NOMO-1 treated with dmso at 0.1 percent for 144 hours (cell line): ENCODE results near the gene FIGNL1.
"Not testable (repeated sequence)": the region's sequence is repeated elsewhere in the genome, so short reads cannot be mapped to it uniquely, and the experiment has no call there.

Source experiments
- DNase-seq: peaks from one replicate; lab custom pipeline; 2025; ENCODE audit not compliant: unreplicated experiment; lab: John Stamatoyannopoulos, UW

FIGNL1 gene

GRCh38 chr7:50472427-50472826, 22.3 kb upstream of the FIGNL1 start:
- no peak for DNase-seq

- no peak for DNase-seq
Observed at GRCh38 chr7:50471970-50472369, 21.8 kb upstream of the FIGNL1 start.

- no peak for DNase-seq
Observed at GRCh38 chr7:50470250-50471163, 20.4 kb upstream of the FIGNL1 start.

- no peak for DNase-seq
Observed at GRCh38 chr7:50469181-50469580, 19.0 kb upstream of the FIGNL1 start.

GRCh38 chr7:50467817-50468610, 17.9 kb upstream of the FIGNL1 start:
- peak; percentile 59 for DNase-seq

GRCh38 chr7:50466815-50467585, 16.9 kb upstream of the FIGNL1 start:
- DNase-seq, result no peak

GRCh38 chr7:50463035-50463434, 12.9 kb upstream of the FIGNL1 start:
- no peak for DNase-seq

GRCh38 chr7:50462361-50462760, 12.2 kb upstream of the FIGNL1 start:
- DNase-seq, result no peak

- DNase-seq, result no peak
Observed at GRCh38 chr7:50461695-50462094, 11.5 kb upstream of the FIGNL1 start.

- DNase-seq, result not testable (repeated sequence)
Observed at GRCh38 chr7:50459183-50459582, 9.0 kb upstream of the FIGNL1 start.

- not testable (repeated sequence) for DNase-seq
Observed at GRCh38 chr7:50458651-50459050, 8.5 kb upstream of the FIGNL1 start.

- no peak for DNase-seq
Observed at GRCh38 chr7:50456371-50457123, 6.4 kb upstream of the FIGNL1 start.

- no peak for DNase-seq
Observed at GRCh38 chr7:50455658-50456057, 5.5 kb upstream of the FIGNL1 start.

GRCh38 chr7:50454968-50455367, 4.8 kb upstream of the FIGNL1 start:
- no peak for DNase-seq

GRCh38 chr7:50450590-50451032, 461 bp upstream of the FIGNL1 start:
- no peak for DNase-seq

- DNase-seq, result no peak
Observed at GRCh38 chr7:50449501-50449880, 659 bp downstream of the FIGNL1 start.

GRCh38 chr7:50448823-50449222, 1.3 kb downstream of the FIGNL1 start:
- DNase-seq, result no peak

- DNase-seq, result no peak
Observed at GRCh38 chr7:50446542-50446960, 3.6 kb downstream of the FIGNL1 start.

- DNase-seq, result no peak
Observed at GRCh38 chr7:50436133-50436806, 13.9 kb downstream of the FIGNL1 start.

GRCh38 chr7:50431722-50432305, 18.3 kb downstream of the FIGNL1 start:
- no peak for DNase-seq
